HepG2 (cell line): ENCODE results near the gene ERBB3. TPM values are rescaled to one million over a fixed set of nuclear protein-coding genes. Genes with fewer than 3 reads are reported as not detected.

ENCODE experiments used
- AGO2 ChIP-seq: fragments of 200-400 bp; formaldehyde crosslinking; optimal IDR thresholded peaks from 2 replicates; pipeline ENCODE3; 2017; ENCODE audit warnings: mild to moderate bottlenecking, low read depth, low read length, moderate library complexity
- AHR ChIP-seq: IDR thresholded peaks from 2 replicates; pipeline ENCODE4 v1.6.1; 2018; ENCODE audit warnings: missing genetic modification reagents, missing compliant biosample characterization
- ARID2 ChIP-seq: sonication (generic); formaldehyde crosslinking; IDR thresholded peaks from 2 replicates; pipeline ENCODE4 v1.8.1; 2022; ENCODE audit warnings: mild to moderate bottlenecking, missing genetic modification reagents, borderline replicate concordance
- ARID3A ChIP-seq: IDR thresholded peaks from 2 replicates; pipeline ENCODE4 v1.6.1; 2012; ENCODE audit warnings: low read depth, low read length, improper control_type of control experiment
- DDIT3 ChIP-seq: sonication (generic); formaldehyde crosslinking; IDR thresholded peaks from 2 replicates; pipeline ENCODE4 v1.4.0; 2020; ENCODE audit warnings: mild to moderate bottlenecking, missing genetic modification reagents
- EED ChIP-seq: sonication (generic); formaldehyde crosslinking; IDR thresholded peaks from 2 replicates; pipeline ENCODE4 v1.5.0; 2020; ENCODE audit warnings: mild to moderate bottlenecking, missing genetic modification reagents
- FOXA1 ChIP-seq, 2 experiments: fragments of 450-650 bp in 1 of 2; sonication (generic) in 1 of 2; formaldehyde crosslinking in 1 of 2; IDR thresholded peaks; 2 replicates each; pipeline versions ENCODE4 v1.4.0 to v1.6.1; 2016 to 2020; ENCODE audit warnings: missing genetic modification reagents in 1 of 2
- GZF1 ChIP-seq: sonication (generic); formaldehyde crosslinking; IDR thresholded peaks from 2 replicates; pipeline ENCODE4 v1.5.1; 2020; ENCODE audit warnings: mild to moderate bottlenecking, missing genetic modification reagents
- HDAC6 ChIP-seq: fragments of 200-600 bp; sonication (generic); IDR thresholded peaks from 2 replicates; pipeline ENCODE4 v1.7.0; 2017; ENCODE audit warnings: mild to moderate bottlenecking, antibody characterized with exemption, low read length, low read depth
- HES4 ChIP-seq: sonication (generic); formaldehyde crosslinking; IDR thresholded peaks from 2 replicates; pipeline ENCODE4 v1.9.0; 2021; ENCODE audit warnings: mild to moderate bottlenecking, missing genetic modification reagents, borderline replicate concordance
- HNRNPUL1 ChIP-seq: fragments of 200-400 bp; formaldehyde crosslinking; IDR thresholded peaks from 2 replicates; pipeline ENCODE4 v1.6.1; 2017; ENCODE audit warnings: low read depth, mild to moderate bottlenecking, low read length, moderate library complexity
- KLF15 ChIP-seq: sonication (generic); formaldehyde crosslinking; IDR thresholded peaks from 2 replicates; pipeline ENCODE4 v1.8.1; 2023; ENCODE audit warnings: borderline replicate concordance, mild to moderate bottlenecking, inconsistent platforms, missing genetic modification reagents, mixed read lengths
- KLF16 ChIP-seq, 2 experiments: sonication (generic) in 1 of 2; formaldehyde crosslinking in 1 of 2; IDR thresholded peaks; 2 replicates each; pipeline versions ENCODE4 v1.6.1 to v1.8.0; 2016 to 2023; ENCODE audit warnings: missing genetic modification reagents in 2 of 2, missing compliant biosample characterization in 1 of 2
- MAFK ChIP-seq, 2 experiments: IDR thresholded peaks in 1 of 2; conservative IDR thresholded peaks in 1 of 2; 2 replicates each; pipeline ENCODE4 v1.6.1; 2011; ENCODE audit warnings: improper control_type of control experiment in 2 of 2, low read length in 2 of 2
- NCOA1 ChIP-seq: sonication (generic); formaldehyde crosslinking; IDR thresholded peaks from 2 replicates; pipeline ENCODE4 v1.9.0; 2021; ENCODE audit warnings: missing genetic modification reagents
- REPIN1 ChIP-seq: sonication (generic); formaldehyde crosslinking; IDR thresholded peaks from 2 replicates; pipeline ENCODE4 v1.8.0; 2022; ENCODE audit warnings: missing genetic modification reagents, low read depth, mild to moderate bottlenecking, borderline replicate concordance
- RFXANK ChIP-seq: IDR thresholded peaks from 2 replicates; pipeline ENCODE4 v1.6.1; 2016
- SETDB1 ChIP-seq: sonication (generic); formaldehyde crosslinking; IDR thresholded peaks from 2 replicates; pipeline ENCODE4 v1.5.1; 2020; ENCODE audit warnings: missing genetic modification reagents, mild to moderate bottlenecking, borderline replicate concordance
- SPEN ChIP-seq: sonication (generic); formaldehyde crosslinking; IDR thresholded peaks from 2 replicates; pipeline ENCODE4 v1.5.1; 2020; ENCODE audit warnings: low read depth, mild to moderate bottlenecking, missing genetic modification reagents
- ZBTB38 ChIP-seq: sonication (generic); formaldehyde crosslinking; IDR thresholded peaks from 2 replicates; pipeline ENCODE4 v1.5.1; 2020; ENCODE audit warnings: mild to moderate bottlenecking, missing genetic modification reagents
- ZBTB43 ChIP-seq: sonication (generic); formaldehyde crosslinking; conservative IDR thresholded peaks from 2 replicates; pipeline ENCODE4 v1.4.0; 2020; ENCODE audit warnings: missing genetic modification reagents
- ZKSCAN1 ChIP-seq: fragments of 150-350 bp; IDR thresholded peaks from 2 replicates; pipeline ENCODE4 v1.6.1; 2014; ENCODE audit warnings: low read length
- ZMYM2 ChIP-seq: sonication (generic); formaldehyde crosslinking; IDR thresholded peaks from 2 replicates; pipeline ENCODE4 v1.8.0; 2022; ENCODE audit warnings: mild to moderate bottlenecking, missing genetic modification reagents
- ZNF33B ChIP-seq: sonication (generic); formaldehyde crosslinking; IDR thresholded peaks from 2 replicates; pipeline ENCODE4 v1.5.1; 2020; ENCODE audit warnings: mild to moderate bottlenecking, missing genetic modification reagents
- ZNF484 ChIP-seq: sonication (generic); formaldehyde crosslinking; IDR thresholded peaks from 2 replicates; pipeline ENCODE4 v1.5.1; 2020; ENCODE audit warnings: mild to moderate bottlenecking, low read depth, missing genetic modification reagents, borderline replicate concordance
- ZNF589 ChIP-seq: sonication (generic); formaldehyde crosslinking; conservative IDR thresholded peaks from 2 replicates; pipeline ENCODE4 v1.8.0; 2022; ENCODE audit warnings: mild to moderate bottlenecking, moderate library complexity, missing genetic modification reagents
- ZNF678 ChIP-seq: sonication (generic); formaldehyde crosslinking; IDR thresholded peaks from 2 replicates; pipeline ENCODE4 v1.4.0; 2020; ENCODE audit warnings: mild to moderate bottlenecking, missing genetic modification reagents
- polyA plus RNA-seq, 8 experiments: library from polyadenylated mRNA; depleted of rRNA in 3 of 8; stranded (reverse) in 7 of 8; unstranded in 1 of 8; fragments of >200 nt; fragmentation: Illumina TruSeq in 4 of 8; extraction: Trizol in 4 of 8; gene quantifications; 2 replicates each; pipeline versions ENCODE4 v1.2.1 to v1.2.3, GENCODE V29; 2011 to 2016; ENCODE audit warnings: low read depth in 4 of 8, missing spikeins in 1 of 8, mixed read lengths in 1 of 8; ENCODE audit not compliant: insufficient read depth in 1 of 8
- total RNA-seq, 5 experiments: library from RNA; depleted of rRNA; stranded (reverse); fragments of >200 nt; fragmentation: Illumina TruSeq; extraction: Trizol; gene quantifications; 2 replicates each; pipeline ENCODE4 v1.2.3, GENCODE V29; 2016; ENCODE audit warnings: low read depth in 1 of 5

The ERBB3 gene
- total and polyA plus RNA-seq, 2 of the 13 experiments (the other 11 are each of a cell fraction or from before 2014, with no cell fraction given), result 93.6 to 358 TPM

- TF ChIP-seq SPEN, result peak; percentile 94; the same call in 1 of the 2 replicates
- TF ChIP-seq HES4 (CRISPR knock-in tag), result peak; percentile 46; the same call in 1 of the 2 replicates
- TF ChIP-seq SETDB1 (CRISPR knock-in tag), result no peak
- no peak for TF ChIP-seq ZNF33B
- TF ChIP-seq GZF1 (CRISPR knock-in tag), result no peak; the same call in 1 of the 2 replicates
- TF ChIP-seq ZNF484 (CRISPR knock-in tag), result no peak
- TF ChIP-seq KLF15 (CRISPR knock-in tag), result peak; percentile 32; the same call in 1 of the 2 replicates
- TF ChIP-seq HDAC6, result no peak
- no peak for TF ChIP-seq ARID2
- TF ChIP-seq REPIN1 (CRISPR knock-in tag), result peak; percentile 70; the same call in 1 of the 2 replicates
- no peak for TF ChIP-seq ZMYM2
- no peak for TF ChIP-seq DDIT3 (CRISPR knock-in tag)
- TF ChIP-seq ZBTB43 (CRISPR knock-in tag), result peak; percentile 75; the same call in 1 of the 2 replicates
- peak; percentile 93 for TF ChIP-seq RFXANK (CRISPR knock-in tag)
- no peak for TF ChIP-seq ARID3A
- TF ChIP-seq ZKSCAN1, result no peak; the same call in 1 of the 2 replicates
- TF ChIP-seq AHR, result peak; percentile 72; the same call in 1 of the 2 replicates
- TF ChIP-seq HNRNPUL1, result no peak
- TF ChIP-seq ZBTB38 (CRISPR knock-in tag), result peak; percentile 95
- peak; percentile 65; the same call in 1 of the 2 replicates for TF ChIP-seq ZNF589 (CRISPR knock-in tag)
- peak; percentile 56 for TF ChIP-seq AGO2
- TF ChIP-seq FOXA1 (IDR thresholded peaks at IDR 0.05), result no peak
- TF ChIP-seq FOXA1 (CRISPR knock-in tag; IDR thresholded peaks at IDR 0.05), result no peak
- TF ChIP-seq MAFK (conservative IDR thresholded peaks at IDR 0.05 in 1 of 2, IDR thresholded peaks at IDR 0.05 in 1 of 2; ENCODE audit: low read length in 2 of 2), result no peak
- TF ChIP-seq KLF16 (CRISPR knock-in tag; IDR thresholded peaks at IDR 0.05), result peak in 1 of 2 experiments; percentile 90; a peak in 2 of 4 replicates
- TF ChIP-seq EED (CRISPR knock-in tag), result peak; percentile 94
- TF ChIP-seq NCOA1, result 0 out of 2 replicates have a peak, but pooled peaks have one; percentile 34
- no peak for TF ChIP-seq ZNF678 (CRISPR knock-in tag)
These were observed 38.2 kb upstream of the ERBB3 start, which contains the start of gene RPS26 (continued) for GRCh38 chr12:56041552-56042429.
